ACHN (cell line): ENCODE data around the gene GPR17.

Source experiments
- DNase-seq: peaks from one replicate; pipeline ENCODE4 v3.0.0-alpha.2; 2015
- in situ Hi-C: cut with HindIII; loops from 2 replicates; pipeline ENCODE4 v1.10.0; 2017; ENCODE audit warnings: low sequenced_read_pairs, low pct_ligation_motif_present, low pct_unique_long_range_greater_than_20kb

Gene GPR17

DNA sequence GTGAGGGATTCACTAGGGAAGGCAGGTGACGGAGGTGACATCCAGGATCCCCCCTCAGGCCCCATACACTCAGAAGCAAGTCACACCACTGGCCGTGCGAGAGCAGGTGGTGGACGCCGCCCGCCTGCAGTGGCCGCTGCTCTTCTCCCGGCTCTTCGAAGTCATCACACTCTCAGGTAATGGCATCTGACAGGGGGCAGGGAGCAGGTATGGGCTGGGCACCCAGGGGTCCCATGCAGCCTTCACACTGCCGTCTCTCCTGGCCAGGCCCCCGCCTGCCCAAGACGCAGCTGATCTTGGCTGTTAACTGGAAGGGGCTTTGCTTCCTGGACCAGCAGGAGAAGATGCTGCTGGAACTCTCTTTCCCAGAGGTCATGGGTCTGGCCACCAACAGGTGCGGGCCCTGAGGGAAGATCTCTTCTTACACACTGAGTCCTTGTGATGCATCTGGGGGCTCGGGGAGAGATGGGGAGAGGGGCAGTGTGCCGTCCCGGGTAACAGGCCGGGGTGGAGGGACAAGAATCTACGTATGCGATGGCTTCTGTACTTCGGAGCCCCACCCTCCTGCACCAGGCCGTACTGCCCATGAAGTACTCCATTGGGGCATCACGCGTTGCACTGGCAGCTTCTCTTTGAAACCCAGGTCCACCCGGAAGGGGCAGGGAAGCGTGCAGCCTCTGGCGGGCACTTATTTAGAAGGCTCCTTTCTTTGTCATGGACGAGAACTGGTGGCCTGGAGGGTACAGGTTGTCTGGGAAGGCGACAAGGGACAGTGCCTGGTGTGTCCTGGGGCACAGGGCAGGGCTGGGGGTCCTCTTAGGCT lies 18.8 kb upstream of the GPR17 start:
- in situ Hi-C loops: no loop called here

DNA sequence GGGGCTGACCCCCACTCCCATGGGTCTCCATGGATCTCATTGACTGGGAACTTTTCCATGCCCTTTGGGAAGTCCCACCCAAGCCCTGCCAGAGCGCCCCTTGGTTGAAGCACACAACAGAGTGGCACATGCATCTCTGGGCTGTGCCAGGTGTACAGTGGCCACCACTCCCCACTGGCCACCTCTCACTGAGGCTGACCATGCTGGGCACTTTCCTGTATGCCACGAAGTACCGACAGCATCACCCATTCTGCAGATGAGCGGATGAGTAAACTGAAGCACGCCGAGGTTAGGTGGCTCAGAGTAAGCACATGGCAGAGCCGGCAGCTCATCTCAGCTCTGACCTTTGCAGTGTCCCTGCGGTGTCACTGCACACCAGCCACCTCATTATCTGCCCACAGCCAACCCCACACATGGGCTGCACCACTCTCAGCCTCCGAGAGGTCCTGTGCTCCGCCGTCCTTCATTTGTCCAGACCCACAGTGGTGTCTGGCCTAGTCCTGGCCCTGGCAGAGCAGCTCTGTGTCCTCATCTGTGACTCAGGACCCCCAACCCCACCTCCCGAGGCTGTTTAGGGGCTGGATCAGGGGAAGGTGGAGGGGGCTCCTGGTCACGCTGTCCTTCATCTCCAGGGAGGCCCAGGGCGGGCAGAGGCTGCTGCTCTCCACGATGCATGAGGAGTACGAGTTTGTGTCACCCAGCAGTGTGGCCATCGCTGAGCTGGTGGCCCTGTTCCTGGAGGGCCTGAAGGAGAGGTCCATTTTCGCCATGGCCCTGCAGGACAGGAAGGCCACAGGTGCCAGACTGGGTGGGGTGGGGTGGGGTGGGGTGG lies 18.0 kb upstream of the GPR17 start:
- in situ Hi-C loops: no loop called here
- DNase-seq: no peak

More for the DNA sequence above, 18.8 kb upstream of the GPR17 start:
- DNase-seq: no peak

DNA sequence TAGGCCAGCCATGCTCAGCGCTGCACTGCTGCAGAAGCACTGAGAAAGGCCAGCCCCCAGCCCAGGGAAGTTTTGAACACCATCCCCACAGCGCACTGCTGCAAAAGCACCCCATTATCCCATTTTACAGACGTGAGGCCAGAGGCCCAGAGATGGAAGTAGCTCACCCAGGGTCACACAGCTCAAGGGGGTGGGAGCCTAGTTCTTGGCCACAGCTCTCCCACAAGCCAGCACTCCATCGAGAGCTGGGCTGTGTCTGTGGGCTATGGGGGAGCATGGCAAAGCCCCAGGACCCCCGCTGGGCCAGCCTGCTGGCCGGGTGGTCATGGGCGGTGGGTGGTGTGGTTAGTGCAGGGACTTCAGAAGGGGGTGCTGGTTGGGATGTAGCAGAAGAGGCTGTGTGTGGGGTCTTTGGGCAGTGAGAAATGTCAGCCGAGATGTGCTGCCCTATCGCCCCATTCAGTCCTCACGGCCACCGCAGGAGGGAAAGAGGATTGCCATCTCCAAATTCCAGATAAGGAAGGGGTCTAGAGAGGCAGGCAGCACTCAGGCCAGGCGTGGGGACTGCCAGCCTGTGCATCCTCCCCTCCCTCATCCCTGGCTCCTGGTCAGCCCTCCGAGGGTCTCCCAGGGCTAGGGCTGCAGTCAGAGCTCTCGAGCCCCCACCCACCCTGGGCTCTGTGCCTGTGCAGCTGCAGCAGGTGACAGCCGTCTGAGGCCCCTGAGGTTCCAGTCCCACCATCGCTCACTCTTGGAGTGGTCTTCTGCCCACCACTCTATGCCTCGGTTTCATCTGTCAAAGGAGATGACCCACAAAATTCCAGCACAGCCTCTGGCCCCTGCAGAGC lies 17.0 kb upstream of the GPR17 start:
- no peak for DNase-seq
- in situ Hi-C loops: no loop called here

DNA sequence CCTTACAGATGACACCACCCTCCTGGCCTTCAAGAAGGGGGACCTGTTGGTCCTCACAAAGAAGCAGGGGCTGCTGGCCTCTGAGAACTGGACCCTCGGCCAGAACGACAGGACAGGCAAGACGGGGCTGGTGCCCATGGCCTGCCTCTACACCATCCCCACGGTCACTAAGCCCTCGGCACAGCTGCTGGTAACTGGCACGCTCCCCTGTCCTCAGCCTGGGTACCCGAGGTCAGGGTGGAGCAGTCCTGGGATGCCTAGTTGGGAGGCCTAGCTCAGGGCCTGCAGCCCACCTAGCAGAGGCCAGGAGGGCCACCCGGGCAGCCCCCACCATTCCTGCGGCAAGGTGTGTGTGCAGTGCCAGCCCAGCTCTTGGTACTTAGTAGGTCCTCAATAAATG lies 16.3 kb upstream of the GPR17 start:
- in situ Hi-C loops: no loop called here

DNA sequence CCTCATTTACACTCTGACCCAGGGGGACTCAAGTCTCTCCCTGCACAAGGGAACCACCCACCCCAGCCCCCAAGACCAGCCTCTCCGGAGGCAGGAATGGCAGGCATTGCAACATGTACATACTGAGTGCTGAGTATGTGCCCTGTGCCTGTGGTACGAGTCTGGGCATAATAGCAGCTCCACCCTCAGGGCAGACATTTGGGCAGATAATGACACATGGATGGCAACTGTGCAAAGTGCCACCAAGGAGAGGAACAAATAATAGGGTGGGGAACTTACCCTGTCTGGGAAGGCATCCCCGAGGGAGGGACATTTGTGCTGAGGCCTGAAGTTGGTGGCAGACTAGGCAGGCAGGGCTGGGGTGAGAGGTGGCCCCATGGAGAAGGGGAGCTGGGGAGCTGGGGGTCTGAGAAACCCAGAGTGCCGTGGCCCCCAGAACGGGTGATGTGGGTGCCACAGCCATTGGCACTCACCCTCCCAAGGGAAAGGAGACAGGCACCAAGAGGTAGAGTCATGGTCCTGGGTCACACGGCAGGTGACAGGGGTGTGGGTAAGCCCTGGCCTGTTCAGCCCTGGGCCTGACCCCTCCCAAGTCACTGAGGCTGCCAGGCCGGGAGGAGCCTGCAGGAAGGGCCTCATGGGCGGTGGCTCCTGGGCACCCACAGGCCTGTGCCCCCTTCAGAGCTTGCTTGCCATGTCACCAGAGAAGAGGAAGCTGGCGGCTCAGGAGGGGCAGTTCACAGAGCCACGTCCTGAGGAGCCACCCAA lies 15.7 kb upstream of the GPR17 start:
- DNase-seq: no peak
- in situ Hi-C loops: no loop called here

More for the DNA sequence above, 16.3 kb upstream of the GPR17 start:
- DNase-seq: no peak

DNA sequence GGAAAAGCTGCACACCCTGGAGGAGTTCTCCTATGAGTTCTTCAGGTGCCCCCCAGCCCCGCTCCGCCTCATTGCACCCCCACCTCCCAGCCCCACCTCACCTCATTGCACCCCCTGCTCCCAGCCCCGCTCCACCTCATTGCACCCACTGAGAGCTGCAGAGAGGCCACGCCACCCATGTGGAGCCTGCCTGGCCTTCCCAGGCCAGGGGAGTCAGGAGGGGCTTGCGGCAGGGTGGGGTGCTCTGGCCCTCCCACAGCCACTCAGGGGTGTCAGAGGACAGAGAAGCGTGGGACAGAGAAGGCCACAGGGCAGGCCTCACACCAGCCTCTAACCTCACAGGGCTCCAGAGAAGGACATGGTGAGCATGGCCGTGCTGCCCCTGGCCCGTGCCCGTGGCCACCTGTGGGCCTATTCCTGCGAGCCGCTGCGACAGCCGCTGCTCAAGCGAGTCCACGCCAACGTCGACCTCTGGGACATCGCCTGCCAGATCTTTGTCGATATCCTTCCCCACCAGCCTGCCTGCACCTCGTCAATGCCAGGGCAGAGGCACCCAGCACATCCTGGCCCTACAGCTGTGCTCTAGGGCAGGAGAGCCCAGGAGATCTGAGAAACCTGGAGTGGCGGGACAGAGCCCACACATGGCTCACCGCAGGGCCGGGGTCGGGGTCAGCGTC lies 15.0 kb upstream of the GPR17 start:
- in situ Hi-C loops: no loop called here
- DNase-seq: no peak

DNA sequence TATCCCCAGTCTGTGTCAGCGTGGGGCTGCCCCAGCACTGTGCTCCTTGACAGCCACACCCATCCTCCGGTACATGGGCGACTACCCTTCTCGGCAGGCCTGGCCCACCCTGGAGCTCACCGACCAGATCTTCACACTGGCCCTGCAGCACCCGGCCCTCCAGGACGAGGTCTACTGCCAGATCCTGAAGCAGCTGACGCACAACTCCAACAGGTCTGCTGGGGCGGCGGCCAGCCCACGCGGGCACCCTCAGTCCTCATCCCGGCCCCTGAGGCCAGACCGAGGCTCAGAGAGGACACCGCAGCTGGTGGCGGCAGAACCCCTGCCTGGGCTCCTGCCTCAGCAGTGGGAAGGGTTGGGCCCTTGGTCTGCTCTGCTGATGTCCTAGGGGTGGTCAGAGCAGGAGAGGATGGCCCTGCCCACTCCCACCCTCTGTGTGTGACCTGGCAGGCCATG lies 14.4 kb upstream of the GPR17 start:
- in situ Hi-C loops: no loop called here
- DNase-seq: no peak

DNA sequence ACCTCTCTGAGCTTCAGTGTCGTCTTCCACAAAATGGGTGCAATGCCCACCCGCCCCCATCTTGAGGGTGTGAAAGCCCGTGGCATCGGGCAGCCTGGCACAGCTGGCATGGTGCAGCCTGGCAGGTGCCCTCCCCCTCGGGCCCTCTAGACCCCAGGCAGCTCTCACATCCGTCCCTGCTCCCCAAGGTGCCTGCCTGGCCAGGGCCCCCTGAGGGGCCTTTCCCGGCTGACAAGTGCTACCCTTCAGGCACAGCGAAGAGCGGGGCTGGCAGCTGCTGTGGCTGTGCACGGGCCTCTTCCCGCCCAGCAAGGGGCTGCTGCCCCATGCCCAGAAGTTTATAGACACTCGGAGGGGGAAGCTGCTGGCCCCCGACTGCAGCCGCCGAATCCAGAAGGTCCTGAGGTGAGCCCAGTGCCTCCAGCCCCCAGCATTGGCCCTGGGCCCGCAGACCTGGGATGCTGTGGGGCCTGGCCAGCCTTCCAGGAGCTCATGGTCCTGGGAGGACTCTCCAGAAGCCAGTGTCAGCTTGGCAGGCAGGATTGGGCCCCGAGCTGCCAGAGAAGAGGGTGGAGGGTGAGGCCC lies 13.9 kb upstream of the GPR17 start:
- DNase-seq: no peak
- in situ Hi-C loops: no loop called here

DNA sequence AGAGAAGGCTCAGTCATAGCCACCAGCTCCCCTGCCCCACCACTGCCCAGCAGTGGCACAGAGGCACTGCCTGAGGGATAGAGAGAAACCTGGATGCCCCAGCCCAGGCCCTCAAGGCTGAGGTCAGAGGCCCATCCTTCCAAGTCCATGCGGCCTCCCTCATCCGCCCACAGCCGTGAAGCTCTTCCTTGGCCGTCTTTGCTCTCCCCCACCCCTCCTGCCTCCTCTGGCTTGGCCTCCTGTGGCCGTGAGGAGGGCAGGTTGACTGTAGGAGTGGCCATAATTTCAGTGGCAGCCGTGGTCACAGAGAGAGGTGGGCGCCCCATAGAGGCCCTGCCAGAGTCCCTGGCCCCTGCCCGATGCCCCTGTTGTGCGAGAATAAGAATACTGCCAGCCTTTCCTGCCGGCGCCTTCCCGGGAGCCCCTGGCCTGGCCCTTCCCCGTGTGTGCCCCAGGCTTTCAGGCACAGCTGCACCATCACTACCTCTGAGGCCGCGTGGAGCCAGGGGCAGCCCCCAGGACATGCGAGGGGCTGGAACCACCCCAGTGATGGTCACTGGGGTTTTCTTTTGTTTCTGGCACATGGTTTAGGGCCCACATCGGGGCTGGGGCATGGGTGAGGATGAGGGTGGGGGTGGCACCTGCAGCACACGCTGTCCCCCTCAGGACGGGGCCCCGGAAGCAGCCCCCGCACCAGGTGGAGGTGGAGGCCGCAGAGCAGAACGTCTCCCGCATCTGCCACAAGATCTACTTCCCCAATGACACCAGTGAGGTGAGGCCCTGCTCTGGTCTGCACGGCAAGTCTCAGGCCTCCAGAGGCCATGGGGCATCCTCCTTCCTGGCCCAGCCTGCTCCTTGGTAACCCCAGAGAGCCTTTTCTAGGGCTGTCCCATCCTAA lies 13.1 kb upstream of the GPR17 start:
- no peak for DNase-seq
- in situ Hi-C loops: no loop called here

DNA sequence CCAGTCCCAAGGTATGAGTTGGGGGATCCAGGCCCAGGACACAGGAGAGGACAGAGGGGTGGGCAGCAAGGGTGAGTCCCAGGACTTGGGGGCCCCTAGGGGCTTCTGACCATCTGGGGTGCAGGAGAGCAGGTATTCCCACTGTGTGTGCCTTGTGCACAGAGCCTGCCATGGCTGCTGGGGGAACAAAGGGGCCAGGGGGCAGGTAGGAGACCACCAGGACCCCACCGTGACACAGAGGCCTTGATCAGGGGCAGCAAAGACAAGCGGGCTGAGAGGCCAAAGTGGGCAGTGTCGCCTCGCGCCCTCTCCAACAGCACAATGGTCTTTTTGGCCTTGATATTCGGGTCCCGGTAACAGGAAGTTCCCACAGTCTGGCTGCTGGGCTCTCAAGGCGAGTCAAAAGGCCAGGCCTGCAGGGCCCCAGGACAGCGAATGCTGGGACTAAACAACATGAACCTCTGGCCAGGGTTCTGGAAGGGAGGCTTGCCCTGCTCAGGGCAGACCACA lies 12.3 kb upstream of the GPR17 start:
- DNase-seq: no peak
- in situ Hi-C loops: no loop called here

DNA sequence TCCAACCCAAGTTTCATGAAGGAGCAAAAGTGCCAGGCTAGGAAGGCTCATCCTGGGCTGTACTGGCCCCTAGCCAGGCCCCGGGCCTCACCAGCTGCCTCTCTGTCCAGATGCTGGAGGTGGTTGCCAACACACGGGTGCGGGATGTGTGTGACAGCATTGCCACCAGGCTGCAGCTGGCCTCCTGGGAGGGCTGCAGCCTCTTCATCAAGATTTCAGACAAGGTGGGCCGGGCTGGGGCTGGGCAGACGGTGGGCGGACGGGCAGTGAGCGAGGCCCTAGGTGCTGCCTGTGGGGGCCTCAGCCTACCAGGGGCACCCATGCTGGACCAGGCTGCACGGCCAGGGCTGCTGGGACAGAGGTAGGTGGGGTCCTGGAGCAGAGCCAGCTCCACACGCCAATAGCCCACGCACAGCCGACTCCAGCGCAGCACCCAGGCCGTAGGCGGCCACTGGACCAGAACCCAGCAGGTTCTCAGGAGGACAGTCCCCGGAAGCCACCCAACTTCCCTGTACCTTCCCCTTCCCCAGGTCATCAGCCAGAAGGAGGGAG lies 11.8 kb upstream of the GPR17 start:
- in situ Hi-C loops: no loop called here
- DNase-seq: no peak

DNA sequence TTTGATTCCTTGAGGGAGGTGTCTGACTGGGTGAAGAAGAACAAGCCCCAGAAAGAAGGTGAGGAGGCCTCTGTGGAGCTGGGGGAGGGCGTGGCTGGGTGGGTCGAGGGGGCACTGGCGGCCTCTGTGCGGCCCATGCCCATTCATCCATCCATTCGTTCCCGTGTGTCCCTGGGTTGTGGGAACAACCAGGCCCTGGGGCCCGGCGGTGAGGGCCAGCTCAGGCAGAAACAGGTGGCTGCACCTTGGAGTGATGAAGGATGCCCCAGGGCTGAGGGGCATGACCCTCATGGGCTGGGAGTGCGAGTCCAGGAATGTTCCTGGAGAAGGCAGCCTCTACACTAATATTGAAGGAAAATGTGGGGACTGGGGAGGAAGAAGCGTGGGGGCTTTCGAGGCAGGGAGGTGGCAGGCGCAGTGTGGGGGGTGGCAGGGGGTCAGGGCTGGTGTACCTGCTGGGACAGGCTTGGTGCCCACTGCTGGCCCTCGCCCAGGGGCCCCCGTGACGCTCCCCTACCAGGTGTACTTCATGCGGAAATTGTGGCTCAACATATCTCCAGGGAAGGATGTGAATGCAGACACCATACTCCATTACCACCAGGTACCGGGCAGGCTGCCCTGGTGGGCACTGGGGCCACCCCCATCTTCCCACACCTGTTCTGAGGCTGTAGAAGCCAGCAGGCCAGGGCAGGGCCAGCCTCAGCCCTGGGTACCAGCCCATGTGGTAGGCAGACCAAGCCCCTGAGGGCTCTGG lies 11.2 kb upstream of the GPR17 start:
- DNase-seq: no peak
- in situ Hi-C loops: no loop called here

DNA sequence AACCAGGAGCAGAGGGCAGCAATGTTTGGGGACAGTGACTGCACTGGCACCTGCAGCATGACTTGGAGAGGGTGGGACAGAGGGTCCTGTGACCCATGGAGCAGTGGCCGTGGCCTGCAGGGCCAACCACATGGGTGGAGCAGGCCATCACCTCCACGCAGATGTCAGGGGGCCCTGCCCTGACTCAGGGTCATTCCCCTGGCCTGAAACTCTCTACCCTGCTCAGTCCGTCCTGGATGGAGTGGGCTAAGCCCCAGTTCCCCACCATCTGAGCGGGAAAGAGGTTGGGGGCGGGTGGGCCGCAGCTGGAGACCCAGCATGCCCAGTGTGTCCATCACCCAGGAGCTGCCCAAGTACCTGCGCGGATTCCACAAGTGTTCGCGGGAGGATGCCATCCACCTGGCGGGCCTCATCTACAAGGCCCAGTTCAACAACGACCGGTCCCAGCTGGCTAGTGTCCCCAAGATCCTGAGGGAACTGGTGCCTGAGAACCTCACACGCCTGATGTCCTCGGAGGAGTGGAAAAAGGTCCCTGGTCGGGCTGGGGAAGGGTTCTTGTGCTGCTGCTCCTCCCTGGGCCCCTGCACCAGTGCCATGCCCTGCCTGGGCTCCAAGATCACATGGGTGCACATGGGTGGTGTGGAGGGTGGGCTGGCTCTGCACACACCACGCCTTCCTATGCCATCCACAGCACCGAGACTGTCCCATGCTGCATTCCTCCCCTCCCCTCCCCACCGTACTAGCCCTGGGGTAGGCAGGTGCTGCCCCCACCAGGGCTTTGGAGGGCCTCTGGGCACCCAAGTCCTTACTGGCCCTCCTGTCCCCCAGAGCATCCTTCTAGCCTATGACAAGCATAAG lies 10.3 kb upstream of the GPR17 start:
- no peak for DNase-seq
- in situ Hi-C loops: no loop called here
